Omental fat pad (tissue), 4 donors: ENCODE results near the gene BPHL. TPM values are rescaled to one million over a fixed set of nuclear protein-coding genes. Genes with fewer than 3 reads are reported as not detected.
"Not testable (repeated sequence)": the region's sequence is repeated elsewhere in the genome, so short reads cannot be mapped to it uniquely, and the experiment has no call there.

Experiments
- ATAC-seq: fragments of 150-250 bp; one replicate; pipeline ENCODE4 v1.9.1; 2016; ENCODE audit warnings: mild to moderate bottlenecking, moderate library complexity; ENCODE audit not compliant: low FRiP score
- DNase-seq: peaks from one replicate; pipeline ENCODE4 v3.0.0-alpha.2; 2019; ENCODE audit warnings: low spot score
- CTCF ChIP-seq, 3 donors: fragments of 450-650 bp; IDR thresholded peaks; one replicate each; pipeline ENCODE4 v1.5.1; 2016 to 2017; ENCODE audit warnings: antibody characterized with exemption in 3 of 3, mild to moderate bottlenecking in 3 of 3, moderate library complexity in 2 of 3
- total RNA-seq, 4 donors: library from RNA; depleted of rRNA; stranded (reverse); fragments of >200 nt; gene quantifications; one replicate each; pipeline ENCODE4 v1.1.0, GENCODE V29; 2016

BPHL gene
- total RNA-seq, 4 donors from 2014 or later = 13.5 to 41.5 (median 20.9) TPM

DNA sequence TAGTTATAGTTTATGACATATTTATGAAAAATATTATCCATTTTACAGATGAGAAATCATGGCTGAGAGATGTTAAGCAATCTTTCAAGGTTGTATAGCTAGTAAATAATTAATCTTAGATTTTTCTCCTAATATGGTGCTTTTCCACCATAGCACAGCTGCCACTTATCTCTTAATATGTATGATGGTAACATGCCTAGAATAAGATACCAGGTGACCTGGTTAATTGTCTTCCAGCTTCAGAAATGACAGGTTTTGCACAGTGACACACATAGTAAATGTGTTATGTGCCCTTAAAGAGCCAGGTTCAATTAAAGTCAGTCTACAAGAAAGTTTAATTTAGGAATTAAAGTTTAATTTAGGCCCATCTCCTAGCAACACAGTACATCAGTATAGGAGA is 24.0 kb downstream of the BPHL start:
- ATAC-seq (no peak), DNase-seq (no peak)
- no peak for TF ChIP-seq CTCF (IDR thresholded peaks at IDR 0.05)

GRCh38 chr6:3143158-3143557 is 24.6 kb downstream of the BPHL start:
- ATAC-seq = no peak
- no peak for TF ChIP-seq CTCF (IDR thresholded peaks at IDR 0.05)
- DNase-seq = no peak

DNA sequence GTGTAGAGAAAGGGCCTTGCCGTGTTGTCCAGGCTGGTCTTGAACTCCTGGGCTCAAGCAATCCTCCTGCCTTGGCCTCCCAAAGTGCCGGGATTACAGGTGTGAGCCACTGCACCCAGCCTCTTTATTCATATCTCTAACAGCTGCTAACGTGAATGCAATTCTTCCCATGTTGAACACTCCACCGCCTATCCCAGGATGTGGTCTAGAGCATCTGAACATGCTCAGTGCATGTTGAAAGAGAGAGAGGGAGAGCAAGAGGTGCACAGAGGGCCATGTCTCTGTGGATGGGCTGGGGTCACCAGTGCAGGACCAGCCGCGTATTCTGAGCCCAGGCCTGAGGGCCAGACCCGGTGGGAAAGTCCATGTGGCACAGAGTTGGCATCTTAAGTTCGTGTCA is 26.1 kb downstream of the BPHL start:
- DNase-seq (no peak), ATAC-seq (no peak)
- TF ChIP-seq CTCF (IDR thresholded peaks at IDR 0.05) = no peak

- DNase-seq (no peak), ATAC-seq (no peak)
- no peak for TF ChIP-seq CTCF (IDR thresholded peaks at IDR 0.05)
Observed at GRCh38 chr6:3147914-3148757, 29.6 kb downstream of the BPHL start.

GRCh38 chr6:3151691-3152090 is 33.2 kb downstream of the BPHL start:
- ATAC-seq (no peak), DNase-seq (no peak)
- TF ChIP-seq CTCF (IDR thresholded peaks at IDR 0.05) = no peak

- ATAC-seq = no peak
- DNase-seq = no peak
- no peak for TF ChIP-seq CTCF (IDR thresholded peaks at IDR 0.05)
Observed at GRCh38 chr6:3152689-3153088, 34.2 kb downstream of the BPHL start.

DNA sequence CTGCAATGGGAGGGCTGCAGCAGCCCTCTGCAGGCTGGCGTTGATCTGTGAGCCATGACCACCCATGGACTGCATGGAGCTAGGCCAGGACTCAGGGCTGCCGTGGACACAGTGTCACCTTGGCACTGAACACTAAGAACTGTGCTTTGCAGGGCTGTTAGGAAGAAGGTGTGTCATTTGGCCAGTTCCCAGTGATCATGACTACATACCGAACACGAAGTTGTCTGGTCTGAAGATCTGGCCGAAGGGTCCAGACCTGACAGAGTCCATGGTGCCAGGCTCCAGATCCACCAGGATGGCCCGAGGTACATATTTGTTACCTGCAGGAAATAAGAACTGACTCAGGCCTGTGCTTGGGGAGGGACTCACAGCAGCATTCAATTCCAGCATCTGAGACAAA is 36.9 kb downstream of the BPHL start:
- not testable (repeated sequence) for DNase-seq, ATAC-seq

DNA sequence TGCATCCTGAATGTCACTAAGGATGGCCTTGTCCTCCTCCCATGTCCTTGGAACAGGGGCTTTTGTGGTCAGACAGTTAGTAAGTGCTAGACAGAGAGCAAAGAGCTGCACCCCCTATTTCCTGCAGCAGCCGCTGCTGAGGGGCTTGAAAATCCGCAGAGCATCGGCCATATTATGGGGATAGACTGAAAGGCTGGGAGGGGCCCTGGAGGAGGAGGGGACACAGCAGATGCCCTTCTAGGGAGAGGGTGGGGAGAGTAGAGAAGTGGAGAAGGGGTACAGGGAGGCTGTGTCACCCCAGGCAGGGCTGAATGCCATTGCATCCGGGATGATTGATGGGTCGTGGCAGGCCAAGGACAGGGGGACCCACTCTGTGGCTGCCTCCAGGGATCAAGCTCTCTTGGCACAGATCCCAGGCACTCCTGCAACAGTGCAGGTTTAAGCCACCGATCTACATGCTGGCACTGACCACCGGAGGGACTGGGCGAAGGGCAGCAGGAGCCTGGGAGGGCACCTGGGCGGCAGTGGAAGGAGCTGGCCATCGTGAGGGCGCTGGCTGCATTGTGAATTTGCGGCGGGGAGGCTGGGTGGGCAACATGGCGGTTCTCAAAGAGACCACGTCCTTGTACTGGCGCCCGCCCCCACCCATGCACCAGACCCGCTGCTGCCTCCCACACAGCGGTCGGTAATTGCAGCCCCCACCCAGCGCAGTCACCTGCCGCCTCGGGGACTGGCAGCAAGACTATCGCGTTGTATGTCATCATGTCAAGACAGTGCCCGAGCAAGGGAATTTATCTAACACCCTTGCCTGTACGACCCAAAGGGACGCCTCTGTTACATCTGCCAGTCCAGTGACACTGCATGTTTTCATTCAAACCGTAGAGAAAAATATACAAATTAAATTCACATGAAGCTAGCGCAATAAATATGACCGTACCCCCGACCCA is 37.9 kb downstream of the BPHL start:
- not testable (repeated sequence) for ATAC-seq, DNase-seq
